GM23248 (cell line): ENCODE measurements around the gene ARID4B.

Experiments used
- EZH2 ChIP-seq: fragments of 200-600 bp; sonication (generic); IDR thresholded peaks from 2 replicates; pipeline ENCODE4 v1.6.1; 2018; ENCODE audit warnings: antibody characterized with exemption, mild to moderate bottlenecking; ENCODE audit not compliant: insufficient read depth, poor library complexity, severe bottlenecking
- EZH2phosphoT487 ChIP-seq: fragments of 200-600 bp; sonication (generic); IDR thresholded peaks from 2 replicates; pipeline ENCODE4 v1.6.1; 2018; ENCODE audit warnings: antibody characterized with exemption, moderate library complexity, mild to moderate bottlenecking, low read depth; ENCODE audit not compliant: insufficient read depth

DNA sequence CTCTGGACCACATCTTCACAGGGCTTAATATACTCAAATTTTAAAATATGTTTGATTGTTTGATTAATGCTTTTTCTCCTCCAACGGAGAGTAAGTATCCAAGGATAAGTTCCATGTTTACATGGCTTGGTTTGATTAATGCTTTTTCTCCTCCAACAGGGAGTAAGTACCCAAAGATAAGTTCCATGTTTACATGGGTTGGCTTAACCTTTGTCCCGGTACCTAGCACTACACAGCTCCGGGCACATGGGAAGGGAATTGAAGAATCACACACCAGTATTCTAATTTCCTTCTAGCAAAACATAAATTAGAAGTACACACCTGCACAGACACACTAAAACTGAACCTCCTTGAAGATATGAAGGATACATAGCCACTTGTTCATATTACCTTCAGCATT is 77.5 kb downstream of the ARID4B start:
- no peak for TF ChIP-seq EZH2
- no peak for TF ChIP-seq EZH2phosphoT487
